Peyer's patch (tissue), 4 donors: ENCODE results near the gene RNF166. TPM values are rescaled to one million over a fixed set of nuclear protein-coding genes. Genes with fewer than 3 reads are reported as not detected.

ENCODE experiments used
- DNase-seq, 3 donors: peaks; one replicate each; pipeline ENCODE4 v3.0.0-alpha.2; 2017 to 2019
- H3K27ac ChIP-seq, 4 donors: fragments of 200-600 bp; sonication (generic); one replicate each; pipeline ENCODE4 v1.5.1; 2016 to 2019
- H3K27me3 ChIP-seq, 2 donors: fragments of 200-600 bp; sonication (generic); one replicate each; pipeline ENCODE4 v1.5.1; 2019
- H3K36me3 ChIP-seq, 3 donors: fragments of 200-600 bp; sonication (generic); one replicate each; pipeline ENCODE4 v1.5.1; 2016 to 2019
- H3K4me1 ChIP-seq, 4 donors: fragments of 200-600 bp; sonication (generic); one replicate each; pipeline ENCODE4 v1.5.1; 2016 to 2019
- H3K4me3 ChIP-seq, 4 donors: fragments of 200-600 bp; sonication (generic); 1 replicate in 3 of 4; 2 replicates in 1 of 4; pipeline ENCODE4 v1.5.1; 2016 to 2019; ENCODE audit warnings: mild to moderate bottlenecking in 1 of 4
- H3K9me3 ChIP-seq, 4 donors: fragments of 200-600 bp; sonication (generic); one replicate each; pipeline ENCODE4 v1.5.1; 2016 to 2019; ENCODE audit warnings: mild to moderate bottlenecking in 1 of 4
- CTCF ChIP-seq, 6 experiments: fragments of 450-650 bp in 4 of 6; fragments of 200-600 bp in 2 of 6; sonication (generic) in 1 of 6; IDR thresholded peaks; one replicate each; pipeline ENCODE4 v1.5.1; 2017 to 2019; ENCODE audit warnings: antibody characterized with exemption in 6 of 6, mild to moderate bottlenecking in 3 of 6, moderate library complexity in 1 of 6
- POLR2A ChIP-seq, 2 donors: fragments of 450-650 bp; IDR thresholded peaks; one replicate each; pipeline ENCODE4 v1.5.1; 2017; ENCODE audit warnings: antibody characterized with exemption in 2 of 2, mild to moderate bottlenecking in 2 of 2, moderate library complexity in 2 of 2
- total RNA-seq, 4 donors: library from RNA; depleted of rRNA; stranded (reverse); fragments of >200 nt; gene quantifications; one replicate each; pipeline ENCODE4 v1.1.0, GENCODE V29; 2016

RNF166 gene
- total RNA-seq, 4 donors from 2014 or later, result 14.5 to 64.4 (median 23.1) TPM

GRCh38 chr16:88686062-88686438 lies 20.2 kb downstream of the RNF166 start:
- peak in 1 of 3 donors; percentile 77 for DNase-seq
- TF ChIP-seq CTCF (IDR thresholded peaks at IDR 0.05), result no peak
- TF ChIP-seq POLR2A (IDR thresholded peaks at IDR 0.05), result no peak
- Histone ChIP-seq H3K27ac (peak overlapping the region; percentile 56 to 89 (median 68)), H3K9me3 (no peaks in the 10 kb centered on the region), H3K4me1 (peaks cover 0 to 41% (median 18%) of the 10 kb centered on the region in 4 donors), H3K27me3 (peaks cover 0 to 9% of the 10 kb centered on the region in 2 donors), H3K4me3 (peak overlapping the region; percentile 61 to 76 (median 69)), H3K36me3 (no peaks in the 10 kb centered on the region)

DNA sequence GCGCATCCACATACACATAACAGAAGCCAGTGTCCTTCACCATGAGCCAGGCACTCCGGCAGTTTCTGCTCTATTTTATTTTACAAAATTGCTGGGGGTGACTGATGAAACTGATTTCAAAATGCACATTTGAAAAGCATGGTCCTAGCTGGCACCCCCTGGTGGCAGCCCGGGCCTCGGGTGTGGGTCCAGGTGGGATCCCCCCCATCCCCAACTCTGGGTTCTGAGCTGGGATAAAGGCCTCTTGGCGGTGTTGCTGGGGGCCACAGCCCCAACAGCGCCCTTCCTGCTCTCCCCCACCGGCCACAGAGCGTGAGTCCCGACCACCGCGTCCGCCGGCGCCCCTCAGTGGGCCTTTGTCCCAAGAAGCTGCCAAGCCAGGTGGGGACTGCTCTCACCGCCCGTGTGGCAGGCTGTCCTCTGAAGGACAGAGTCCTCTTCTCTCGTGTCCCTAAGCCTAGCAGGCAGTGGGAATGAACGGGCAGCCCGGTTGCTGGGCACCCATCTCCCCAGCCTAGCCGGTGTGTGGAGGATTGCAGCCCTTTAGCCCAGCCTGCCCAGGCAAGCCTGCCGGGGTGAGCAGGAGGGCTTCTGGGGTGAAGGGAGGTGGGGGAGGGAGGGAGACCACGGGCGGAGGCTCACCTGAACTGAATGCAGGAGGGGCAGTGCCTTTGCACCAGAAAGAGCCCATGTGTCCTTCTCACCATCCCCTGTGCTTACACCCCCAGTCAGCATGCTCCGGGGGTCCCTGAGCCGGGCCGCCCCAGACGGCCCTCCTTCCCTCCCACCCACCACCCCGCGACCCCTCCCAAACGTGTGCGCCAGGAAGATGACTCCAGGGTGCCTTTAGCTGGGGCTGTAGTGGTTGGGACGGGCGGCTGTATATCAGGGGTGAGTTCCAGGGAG lies 20.8 kb downstream of the RNF166 start:
- Histone ChIP-seq H3K4me3 (peak overlapping the region; percentile 61 to 76 (median 69)), H3K9me3 (no peaks in the 10 kb centered on the region), H3K27me3 (peaks cover 0 to 9% of the 10 kb centered on the region in 2 donors), H3K36me3 (no peaks in the 10 kb centered on the region), H3K4me1 (peaks cover 0 to 46% (median 24%) of the 10 kb centered on the region in 4 donors), H3K27ac (peak overlapping the region; percentile 56 to 89 (median 68))
- TF ChIP-seq POLR2A (IDR thresholded peaks at IDR 0.05) (no peak), CTCF (IDR thresholded peaks at IDR 0.05) (peak; percentile 38 to 69 (median 50))
- DNase-seq, result peak in 2 of 3 donors; percentile 71 to 75

DNA sequence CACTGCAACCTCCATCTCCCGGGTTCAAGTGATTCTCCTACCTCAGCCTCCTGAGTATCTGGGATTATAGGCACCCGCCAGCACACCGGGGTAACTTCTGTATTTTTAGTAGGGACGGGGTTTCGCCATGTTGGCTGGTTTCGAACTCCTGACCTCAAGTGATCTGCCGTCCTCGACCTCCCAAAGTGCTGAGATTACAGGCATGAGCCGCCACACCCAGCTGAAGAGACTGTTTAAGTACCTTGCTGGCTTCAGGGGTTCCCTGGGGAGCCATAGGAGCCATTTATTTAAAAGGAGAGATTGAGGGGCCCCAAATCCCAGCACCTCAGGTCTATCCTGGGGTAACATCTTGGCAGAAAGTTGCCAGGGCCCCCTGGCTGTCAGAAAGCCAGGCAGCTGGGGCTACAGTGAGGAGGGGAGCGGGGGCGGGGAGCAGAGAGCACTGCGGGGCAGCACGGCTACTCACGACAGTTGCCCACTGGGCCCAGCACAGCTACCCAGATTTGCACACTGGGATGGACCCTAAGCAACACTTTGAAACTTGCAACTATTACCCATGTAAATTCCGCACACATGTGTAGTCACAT lies 21.5 kb downstream of the RNF166 start:
- Histone ChIP-seq H3K9me3 (no peaks in the 10 kb centered on the region), H3K4me1 (peaks cover 0 to 46% (median 24%) of the 10 kb centered on the region in 4 donors), H3K27ac (peak overlapping the region in 2 of 4 donors; percentile 12 to 89), H3K27me3 (peaks cover 0 to 9% of the 10 kb centered on the region in 2 donors), H3K36me3 (no peaks in the 10 kb centered on the region), H3K4me3 (peak overlapping the region in 2 of 4 donors; percentile 72 to 76)
- DNase-seq, result no peak
- no peak for TF ChIP-seq CTCF (IDR thresholded peaks at IDR 0.05)
- TF ChIP-seq POLR2A (IDR thresholded peaks at IDR 0.05), result no peak

DNA sequence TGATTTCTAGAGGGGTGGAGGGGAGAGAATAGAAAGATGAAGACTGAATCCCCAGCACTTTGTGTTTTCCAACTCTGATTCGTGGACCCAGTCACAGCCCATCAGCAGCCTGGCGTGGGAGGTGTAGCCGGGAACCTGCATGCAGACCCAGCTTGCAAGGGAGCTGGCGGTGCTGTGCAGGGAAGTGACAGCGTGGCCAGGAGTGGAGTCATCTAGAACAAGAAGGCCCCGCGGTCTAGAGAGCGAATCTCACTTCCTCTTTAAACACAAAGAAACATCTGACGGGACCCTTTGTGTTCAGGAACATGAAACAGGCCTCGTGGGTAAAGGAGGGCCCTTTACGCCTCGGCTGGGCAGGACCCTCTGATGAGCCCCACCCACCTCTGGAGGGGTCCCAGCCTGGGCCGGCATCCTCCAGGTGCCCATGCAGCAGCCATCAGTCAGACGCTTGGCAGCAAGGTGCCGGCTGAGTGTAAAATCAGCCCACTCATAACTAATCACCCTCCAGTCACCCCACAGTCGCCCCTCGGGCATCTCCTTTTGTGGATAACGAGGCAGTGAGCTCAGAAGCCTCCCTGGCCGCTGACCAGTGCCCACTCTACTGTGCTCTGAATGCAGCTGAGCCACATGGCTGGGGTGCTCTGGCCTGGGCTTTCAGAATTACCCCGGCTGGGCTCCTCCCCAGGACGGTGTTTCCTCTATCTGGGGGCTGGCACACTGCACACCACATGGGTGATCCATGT lies 24.3 kb downstream of the RNF166 start:
- H3K4me3 ChIP-seq, result peak overlapping the region; percentile 4 to 36 (median 14)
- peaks cover 0 to 34% (median 22%) of the 10 kb centered on the region in 4 donors for H3K4me1 ChIP-seq
- H3K27ac ChIP-seq, result peak overlapping the region; percentile 78 to 92 (median 87)
- TF ChIP-seq POLR2A (IDR thresholded peaks at IDR 0.05) (peak in 1 of 2 donors; percentile 19), CTCF (IDR thresholded peaks at IDR 0.05) (no peak)
- peak in 2 of 3 donors; percentile 96 to 97 for DNase-seq
- peaks cover 0 to 9% of the 10 kb centered on the region in 2 donors for H3K27me3 ChIP-seq
- no peaks in the 10 kb centered on the region for H3K9me3 ChIP-seq
- no peaks in the 10 kb centered on the region for H3K36me3 ChIP-seq

- Histone ChIP-seq H3K4me3 (peak overlapping the region in 3 of 4 donors; percentile 6 to 36 (median 23)), H3K27ac (peak overlapping the region; percentile 63 to 92 (median 87)), H3K4me1 (peaks cover 0 to 29% (median 20%) of the 10 kb centered on the region in 4 donors), H3K9me3 (no peaks in the 10 kb centered on the region), H3K27me3 (peaks cover 0 to 9% of the 10 kb centered on the region in 2 donors), H3K36me3 (no peaks in the 10 kb centered on the region)
- peak; percentile 80 to 93 (median 87) for DNase-seq
- TF ChIP-seq CTCF (IDR thresholded peaks at IDR 0.05) (peak; percentile 18 to 75 (median 55)), POLR2A (IDR thresholded peaks at IDR 0.05) (no peak)
Measured at GRCh38 chr16:88681084-88681680, 25.0 kb downstream of the RNF166 start.
